ENCODE measurements around the gene NDRG4. TPM values are rescaled to one million over a fixed set of nuclear protein-coding genes. Genes with fewer than 3 reads are reported as not detected.

Gene NDRG4
- total RNA-seq, 6 experiments from 2014 or later = 0.76 to 2.9 (median 2.1) TPM

DNA sequence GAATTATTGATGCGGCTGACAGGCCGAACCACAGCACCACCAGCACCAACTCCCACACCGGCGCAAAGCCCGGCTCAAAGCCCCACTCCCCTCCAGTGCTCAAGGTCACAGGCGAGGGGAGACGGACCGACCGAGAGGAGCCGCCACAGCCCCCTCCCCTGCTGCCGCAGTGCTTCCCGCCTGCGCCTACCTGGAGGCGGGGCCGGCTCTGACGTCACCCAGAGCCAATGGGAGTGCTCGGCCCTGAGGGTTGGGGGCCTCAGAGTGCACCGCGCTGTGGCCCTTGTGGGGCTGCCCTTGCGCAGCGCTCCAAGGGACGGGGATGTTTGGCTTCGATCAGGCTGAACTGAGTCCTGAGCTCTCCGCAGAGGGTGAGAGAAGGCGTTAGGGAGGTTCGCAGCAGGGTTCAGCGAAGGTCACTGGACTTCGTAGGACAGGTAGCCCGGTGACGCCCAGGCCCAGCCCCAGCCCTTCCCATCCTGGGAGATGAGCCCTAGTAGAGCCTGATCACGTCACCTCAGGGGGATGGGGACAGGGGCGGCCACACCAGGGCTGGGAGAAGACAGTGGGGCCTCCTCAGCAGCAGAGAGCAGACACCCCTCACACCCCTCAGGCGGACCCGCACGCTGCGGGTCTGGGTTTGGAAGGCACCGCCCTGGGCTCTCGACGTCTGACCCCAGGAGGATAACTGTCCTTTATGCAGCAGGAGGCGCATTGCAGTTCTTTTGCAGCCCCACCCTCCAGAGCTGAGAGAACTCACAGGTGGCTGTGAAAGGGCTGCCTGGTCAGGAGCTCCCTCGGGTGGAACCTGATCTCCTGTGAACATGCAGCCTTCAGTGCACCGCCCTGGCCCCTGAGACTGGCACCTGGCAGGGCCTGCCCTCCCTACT, 1.5 kb downstream of the NDRG4 start:
- peaks cover 0 to 4% (median 0%) of the 10 kb centered on the region in 4 donors for H3K4me1 ChIP-seq
- H3K9me3 ChIP-seq = no peaks in the 10 kb centered on the region
- no peak overlapping the region for H3K4me3 ChIP-seq
- H3K27me3 ChIP-seq = no peaks in the 10 kb centered on the region
- DNase-seq (no peak), ATAC-seq (peak; percentile 4 to 43 (median 29))
- WGBS (ENCODE audit: insufficient coverage, low coverage, low lambda C conversion rate, missing lambda C conversion rate) = 4% methylated on average over 28 of the region's 42 CpGs
- H3K27ac ChIP-seq = no peak overlapping the region
- TF ChIP-seq, protein P1, sequence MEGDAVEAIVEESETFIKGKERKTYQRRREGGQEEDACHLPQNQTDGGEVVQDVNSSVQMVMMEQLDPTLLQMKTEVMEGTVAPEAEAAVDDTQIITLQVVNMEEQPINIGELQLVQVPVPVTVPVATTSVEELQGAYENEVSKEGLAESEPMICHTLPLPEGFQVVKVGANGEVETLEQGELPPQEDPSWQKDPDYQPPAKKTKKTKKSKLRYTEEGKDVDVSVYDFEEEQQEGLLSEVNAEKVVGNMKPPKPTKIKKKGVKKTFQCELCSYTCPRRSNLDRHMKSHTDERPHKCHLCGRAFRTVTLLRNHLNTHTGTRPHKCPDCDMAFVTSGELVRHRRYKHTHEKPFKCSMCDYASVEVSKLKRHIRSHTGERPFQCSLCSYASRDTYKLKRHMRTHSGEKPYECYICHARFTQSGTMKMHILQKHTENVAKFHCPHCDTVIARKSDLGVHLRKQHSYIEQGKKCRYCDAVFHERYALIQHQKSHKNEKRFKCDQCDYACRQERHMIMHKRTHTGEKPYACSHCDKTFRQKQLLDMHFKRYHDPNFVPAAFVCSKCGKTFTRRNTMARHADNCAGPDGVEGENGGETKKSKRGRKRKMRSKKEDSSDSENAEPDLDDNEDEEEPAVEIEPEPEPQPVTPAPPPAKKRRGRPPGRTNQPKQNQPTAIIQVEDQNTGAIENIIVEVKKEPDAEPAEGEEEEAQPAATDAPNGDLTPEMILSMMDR (IDR thresholded peaks at IDR 0.05) = no peak
- no peak for TF ChIP-seq POLR2A (IDR thresholded peaks at IDR 0.05)
- intact Hi-C loops (cut with DNase I) = no loop called here
- no peaks in the 10 kb centered on the region for H3K36me3 ChIP-seq

DNA sequence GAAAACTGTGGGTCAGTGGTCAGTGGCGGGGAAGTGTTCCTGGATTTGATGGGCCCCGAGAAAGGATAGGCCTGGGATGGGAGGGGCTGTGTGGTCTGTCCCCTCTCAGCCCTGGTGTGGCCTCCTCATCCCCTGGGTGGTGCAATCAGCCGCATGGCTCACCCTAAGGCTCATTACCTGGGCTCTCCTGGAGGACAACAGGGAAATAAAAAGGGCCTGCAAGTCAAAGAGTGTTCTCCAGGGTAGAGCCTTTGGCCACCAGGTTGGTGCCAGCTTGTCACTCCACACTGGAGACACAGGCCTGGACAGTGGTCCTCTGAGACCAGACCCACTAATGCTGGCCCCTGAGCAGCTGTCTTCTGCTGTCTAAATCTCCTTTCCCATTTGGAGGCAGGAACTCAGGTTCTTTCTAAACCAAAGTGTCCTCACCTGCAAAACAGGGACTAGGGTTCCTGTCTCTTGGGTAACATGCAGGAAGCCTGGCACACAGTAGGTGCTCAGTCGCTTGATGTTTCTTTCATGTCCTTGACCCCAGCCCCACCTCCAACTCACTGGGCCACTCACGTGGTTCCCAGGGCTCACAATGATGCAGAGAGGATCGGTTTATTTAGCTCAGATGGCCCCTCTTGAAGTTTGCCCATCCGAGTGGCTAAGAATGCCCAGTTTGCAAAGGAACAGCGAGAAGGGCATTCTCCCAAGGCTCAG, 2.4 kb downstream of the NDRG4 start:
- WGBS (ENCODE audit: insufficient coverage, low coverage, low lambda C conversion rate, missing lambda C conversion rate) = 40% methylated on average over 2 of the region's 8 CpGs
- no peak for DNase-seq
- Histone ChIP-seq H3K4me3 (no peak overlapping the region), H3K27ac (no peak overlapping the region), H3K4me1 (peaks cover 0 to 4% (median 0%) of the 10 kb centered on the region in 4 donors), H3K9me3 (no peaks in the 10 kb centered on the region), H3K36me3 (no peaks in the 10 kb centered on the region), H3K27me3 (no peaks in the 10 kb centered on the region)
- ATAC-seq = no peak
- TF ChIP-seq POLR2A (IDR thresholded peaks at IDR 0.05) = no peak
- TF ChIP-seq, protein P1 (IDR thresholded peaks at IDR 0.05) = no peak
- intact Hi-C loops (cut with DNase I) = no loop called here

DNA sequence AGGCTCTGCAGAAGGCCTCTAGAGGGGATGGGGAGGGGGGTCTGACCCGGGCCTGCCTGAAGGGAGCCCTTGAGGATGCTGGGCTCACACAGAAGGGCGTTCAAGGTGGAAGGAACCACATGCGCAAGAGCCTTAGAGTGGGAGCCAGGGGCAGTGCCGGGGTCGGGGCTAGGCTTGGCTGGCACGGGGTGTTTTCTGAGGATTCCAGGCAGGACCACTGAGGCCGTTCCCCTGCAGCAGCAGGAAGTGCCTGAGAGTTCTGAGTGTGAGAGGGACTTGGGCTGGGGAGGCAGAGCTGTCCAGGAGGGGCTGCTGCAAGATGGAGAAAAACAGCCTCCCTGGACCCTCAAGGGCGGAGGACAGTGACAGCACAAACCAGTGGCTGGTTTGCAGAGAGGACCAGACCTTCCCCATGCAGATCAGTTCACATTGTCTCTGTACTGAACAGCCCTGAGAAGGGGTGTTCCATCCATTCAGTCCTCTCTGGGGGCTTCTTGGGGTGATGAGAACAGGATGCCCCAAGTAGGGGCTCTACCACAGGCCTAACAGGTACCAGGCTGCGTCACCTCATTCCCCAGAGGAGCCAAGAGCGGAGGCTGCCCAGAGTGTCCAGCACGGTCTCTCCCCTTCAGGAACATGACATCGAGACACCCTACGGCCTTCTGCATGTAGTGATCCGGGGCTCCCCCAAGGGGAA, 3.4 kb downstream of the NDRG4 start:
- Histone ChIP-seq H3K27ac (no peak overlapping the region), H3K4me3 (no peak overlapping the region), H3K9me3 (no peaks in the 10 kb centered on the region), H3K4me1 (peaks cover 0 to 4% (median 0%) of the 10 kb centered on the region in 4 donors), H3K27me3 (no peaks in the 10 kb centered on the region), H3K36me3 (no peaks in the 10 kb centered on the region)
- DNase-seq = no peak
- intact Hi-C loops (cut with DNase I) = no loop called here
- TF ChIP-seq, protein P1 (IDR thresholded peaks at IDR 0.05) = no peak
- TF ChIP-seq POLR2A (IDR thresholded peaks at IDR 0.05) = no peak
- no peak for ATAC-seq
- 87% methylated on average over 2 of the region's 14 CpGs for WGBS (ENCODE audit: insufficient coverage, low coverage, low lambda C conversion rate, missing lambda C conversion rate)

DNA sequence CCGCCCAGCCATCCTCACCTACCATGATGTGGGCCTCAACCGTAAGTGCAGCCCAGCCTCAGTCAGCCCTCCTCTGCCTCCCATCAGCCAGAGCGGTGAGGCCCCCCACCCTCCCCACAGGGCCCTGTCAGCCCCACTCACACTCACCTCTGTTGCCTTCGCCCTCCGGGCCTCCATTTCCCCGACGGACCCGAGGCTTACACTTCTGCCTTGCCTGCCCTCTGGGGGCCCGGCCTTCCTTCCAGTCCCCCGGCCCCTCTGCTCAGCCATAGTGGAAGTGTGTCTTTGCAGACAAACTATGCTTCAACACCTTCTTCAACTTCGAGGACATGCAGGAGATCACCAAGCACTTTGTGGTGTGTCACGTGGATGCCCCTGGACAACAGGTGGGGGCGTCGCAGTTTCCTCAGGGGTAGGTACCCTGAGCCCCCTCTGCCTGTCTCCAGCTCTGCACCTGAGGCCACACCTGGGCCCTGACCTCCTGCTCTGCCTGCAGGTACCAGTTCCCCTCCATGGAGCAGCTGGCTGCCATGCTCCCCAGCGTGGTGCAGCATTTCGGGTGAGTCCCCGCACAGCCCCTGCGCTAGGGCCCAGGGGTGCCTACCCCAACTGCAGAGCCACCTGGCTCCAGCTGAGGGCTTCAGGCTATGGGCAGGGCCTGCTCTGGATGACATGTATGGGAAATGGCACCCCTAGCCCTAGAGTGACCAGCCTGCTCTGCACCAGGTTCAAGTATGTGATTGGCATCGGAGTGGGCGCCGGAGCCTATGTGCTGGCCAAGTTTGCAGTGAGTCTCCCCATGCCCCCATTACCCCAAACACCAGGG, 4.1 kb downstream of the NDRG4 start:
- ATAC-seq (no peak), DNase-seq (peak in 1 of 3 donors; percentile 28)
- TF ChIP-seq POLR2A (IDR thresholded peaks at IDR 0.05) = no peak
- TF ChIP-seq, protein P1 (IDR thresholded peaks at IDR 0.05) = no peak
- Histone ChIP-seq H3K36me3 (no peaks in the 10 kb centered on the region), H3K27me3 (no peaks in the 10 kb centered on the region), H3K4me3 (no peak overlapping the region), H3K9me3 (no peaks in the 10 kb centered on the region), H3K4me1 (peaks cover 0 to 4% (median 0%) of the 10 kb centered on the region in 4 donors), H3K27ac (no peak overlapping the region)
- intact Hi-C loops (cut with DNase I) = no loop called here
- 88% methylated on average over 3 of the region's 21 CpGs for WGBS (ENCODE audit: insufficient coverage, low coverage, low lambda C conversion rate, missing lambda C conversion rate)
